Neuronal stem cell (in vitro differentiated cells): ENCODE results near the gene HPS5.

Experiments
- DNase-seq: peaks from one replicate; pipeline ENCODE4 v3.0.0-alpha.2; 2013; ENCODE audit warnings: low spot score
- H2AFZ ChIP-seq: one replicate; pipeline ENCODE4 v1.6.1; 2013; ENCODE audit warnings: mild to moderate bottlenecking, low read length, inconsistent platforms
- H2AK5ac ChIP-seq: 2 replicates; pipeline ENCODE4 v1.6.1; 2013; ENCODE audit warnings: low read depth, mild to moderate bottlenecking, inconsistent platforms, low read length, moderate library complexity, mixed read lengths
- H2BK120ac ChIP-seq: 2 replicates; pipeline ENCODE4 v1.6.1; 2013; ENCODE audit warnings: low read depth, mild to moderate bottlenecking, inconsistent platforms, low read length, moderate library complexity, mixed read lengths
- H2BK12ac ChIP-seq: one replicate; pipeline ENCODE4 v1.6.1; 2013; ENCODE audit warnings: low read length, inconsistent platforms
- H2BK15ac ChIP-seq: 2 replicates; pipeline ENCODE4 v1.6.1; 2013; ENCODE audit warnings: mild to moderate bottlenecking, low read length, inconsistent platforms, mixed read lengths
- H2BK5ac ChIP-seq: one replicate; pipeline ENCODE4 v1.6.1; 2013; ENCODE audit warnings: inconsistent platforms, mild to moderate bottlenecking, low read length, moderate library complexity
- H3K14ac ChIP-seq: one replicate; pipeline ENCODE4 v1.6.1; 2013; ENCODE audit warnings: low read length, inconsistent platforms
- H3K18ac ChIP-seq: 2 replicates; pipeline ENCODE4 v1.6.1; 2013; ENCODE audit warnings: low read length, inconsistent platforms
- H3K23ac ChIP-seq: 2 replicates; pipeline ENCODE4 v1.6.1; 2013; ENCODE audit warnings: low read depth, mild to moderate bottlenecking, mixed read lengths, low read length, inconsistent platforms; ENCODE audit not compliant: poor library complexity
- H3K27ac ChIP-seq: replicated peaks from 3 replicates; pipeline ENCODE4 v1.5.1; 2013; ENCODE audit warnings: low read length, inconsistent platforms
- H3K27me3 ChIP-seq, 3 experiments: 2 replicates each; pipeline ENCODE4 v1.6.1; 2013; ENCODE audit warnings: low read length in 3 of 3, mild to moderate bottlenecking in 2 of 3, inconsistent platforms in 1 of 3, low read depth in 1 of 3, mixed read lengths in 1 of 3, moderate library complexity in 1 of 3; ENCODE audit not compliant: control insufficient read depth in 3 of 3, insufficient read depth in 3 of 3
- H3K36me3 ChIP-seq, 2 donors: replicated peaks in 1 of 2; 2 replicates each; pipeline ENCODE4 v1.6.1; 2013; ENCODE audit warnings: low read length in 2 of 2; ENCODE audit not compliant: control insufficient read depth in 2 of 2, insufficient read depth in 2 of 2
- H3K4ac ChIP-seq: 2 replicates; pipeline ENCODE4 v1.6.1; 2013; ENCODE audit warnings: inconsistent platforms, mild to moderate bottlenecking, low read length, moderate library complexity
- H3K4me1 ChIP-seq, 2 donors: 1 replicate in 1 of 2; 2 replicates in 1 of 2; pipeline ENCODE4 v1.6.1; 2013; ENCODE audit warnings: low read length in 2 of 2, low read depth in 1 of 2; ENCODE audit not compliant: control insufficient read depth in 2 of 2, insufficient read depth in 1 of 2
- H3K4me2 ChIP-seq: one replicate; pipeline ENCODE4 v1.6.1; 2013; ENCODE audit warnings: mild to moderate bottlenecking, low read length, inconsistent platforms; ENCODE audit not compliant: insufficient read depth, poor library complexity, severe bottlenecking
- H3K4me3 ChIP-seq, 2 donors: 2 replicates each; pipeline ENCODE4 v1.5.1; 2013; ENCODE audit warnings: low read length in 2 of 2, mild to moderate bottlenecking in 2 of 2, inconsistent platforms in 1 of 2, moderate library complexity in 1 of 2
- H3K79me1 ChIP-seq: one replicate; pipeline ENCODE4 v1.6.1; 2013; ENCODE audit warnings: low read depth, mild to moderate bottlenecking, inconsistent platforms, low read length, moderate library complexity
- H3K9ac ChIP-seq: one replicate; pipeline ENCODE4 v1.6.1; 2013; ENCODE audit warnings: mild to moderate bottlenecking, low read depth, low read length, inconsistent platforms; ENCODE audit not compliant: poor library complexity
- H3K9me3 ChIP-seq, 2 donors: replicated peaks in 1 of 2; 2 replicates each; pipeline versions ENCODE3 to v1.6.1; 2013; ENCODE audit warnings: low read length in 2 of 2, mild to moderate bottlenecking in 2 of 2, inconsistent platforms in 1 of 2, low read depth in 1 of 2, mixed read lengths in 1 of 2, moderate library complexity in 1 of 2; ENCODE audit not compliant: control insufficient read depth in 2 of 2, insufficient read depth in 1 of 2
- H4K8ac ChIP-seq: one replicate; pipeline ENCODE4 v1.6.1; 2013; ENCODE audit warnings: low read depth, mild to moderate bottlenecking, inconsistent platforms, low read length, moderate library complexity
- H4K91ac ChIP-seq: one replicate; pipeline ENCODE4 v1.6.1; 2013; ENCODE audit warnings: low read length, low read depth, mild to moderate bottlenecking, inconsistent platforms; ENCODE audit not compliant: poor library complexity
- WGBS, 2 donors: extraction: QIAGEN DNeasy Blood & Tissue Kit; methylation state at CpG; one replicate each; pipeline ENCODE4 v1.1.7; 2013; ENCODE audit warnings: missing lambda C conversion rate in 2 of 2, mixed read lengths in 1 of 2; ENCODE audit not compliant: insufficient read length in 2 of 2, insufficient replicate concordance in 1 of 2; ENCODE audit errors: extremely low coverage in 2 of 2; 5-methylcytosine and 5-hydroxymethylcytosine counted together

The HPS5 gene

DNA sequence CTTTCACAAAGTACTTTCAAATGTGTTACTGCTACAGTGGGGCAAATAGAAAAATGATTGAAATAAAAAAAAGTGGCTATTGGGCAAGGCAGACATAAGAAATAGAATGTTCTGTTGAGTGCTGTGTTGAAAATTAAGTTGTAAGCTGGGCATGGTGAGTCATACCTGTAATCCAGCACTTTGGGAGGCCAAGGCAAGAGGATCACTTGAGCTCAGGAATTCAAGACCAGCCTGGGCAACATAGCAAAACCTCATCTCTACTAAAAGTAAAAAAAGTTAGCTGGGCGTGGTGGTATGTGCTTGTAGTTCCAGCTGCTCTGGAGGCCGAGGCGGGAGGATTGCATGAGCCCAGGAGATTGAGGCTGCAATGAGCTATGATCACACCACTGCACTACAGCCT lies 45.5 kb upstream of the HPS5 start:
- no peak overlapping the region for H2AK5ac ChIP-seq
- no peak overlapping the region for H3K9ac ChIP-seq
- no peak overlapping the region for H3K23ac ChIP-seq
- no peak overlapping the region for H4K8ac ChIP-seq
- H3K36me3 ChIP-seq, result peaks cover 9 to 48% of the 10 kb centered on the region in 2 donors
- H3K4me3 ChIP-seq, result no peak overlapping the region
- H4K91ac ChIP-seq, result no peak overlapping the region
- H3K4ac ChIP-seq, result no peak overlapping the region
- H2BK5ac ChIP-seq, result no peak overlapping the region
- H3K79me1 ChIP-seq, result no peaks in the 10 kb centered on the region
- no peaks in the 10 kb centered on the region for H3K27me3 ChIP-seq
- no peak overlapping the region for H3K27ac ChIP-seq
- H3K4me2 ChIP-seq, result no peak overlapping the region
- no peak overlapping the region for H2BK120ac ChIP-seq
- no peak overlapping the region for H3K14ac ChIP-seq
- no CpG with 5 or more reads among the region's 3 CpGs for WGBS, 2 donors
- no peaks in the 10 kb centered on the region for H3K4me1 ChIP-seq
- no peaks in the 10 kb centered on the region for H3K9me3 ChIP-seq
- no peak overlapping the region for H2BK15ac ChIP-seq
- no peak for DNase-seq
- no peak overlapping the region for H3K18ac ChIP-seq
- H2BK12ac ChIP-seq, result no peak overlapping the region
- no peak overlapping the region for H2AFZ ChIP-seq

DNA sequence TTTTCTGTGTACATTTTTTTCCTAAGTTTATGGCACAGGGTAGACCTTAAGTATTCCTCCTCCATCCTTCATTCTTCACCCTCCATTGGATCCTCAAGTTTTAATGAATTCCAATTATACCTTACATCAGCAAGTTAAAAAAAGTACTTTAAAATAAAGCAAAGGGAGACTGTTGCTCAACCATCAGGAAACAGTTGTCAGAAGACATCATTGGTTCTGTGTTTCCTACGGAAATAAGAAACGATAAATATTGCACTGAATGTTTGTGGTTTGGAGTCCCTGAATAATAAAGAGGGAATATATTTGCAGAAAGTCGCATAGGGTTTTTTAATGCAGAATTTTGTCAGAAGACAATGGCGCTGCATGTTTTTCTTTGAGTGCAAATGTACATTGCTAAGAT lies 44.3 kb upstream of the HPS5 start:
- no peak overlapping the region for H3K14ac ChIP-seq
- no peaks in the 10 kb centered on the region for H3K79me1 ChIP-seq
- H3K4me1 ChIP-seq, result no peaks in the 10 kb centered on the region
- no peak overlapping the region for H4K8ac ChIP-seq
- H3K27ac ChIP-seq, result no peak overlapping the region
- no peak overlapping the region for H3K4ac ChIP-seq
- no peak overlapping the region for H2BK120ac ChIP-seq
- H3K36me3 ChIP-seq, result peaks cover 12 to 60% of the 10 kb centered on the region in 2 donors
- no peak overlapping the region for H3K4me2 ChIP-seq
- H3K27me3 ChIP-seq, result no peaks in the 10 kb centered on the region
- no peak overlapping the region for H3K9ac ChIP-seq
- no peak overlapping the region for H3K4me3 ChIP-seq
- no peak overlapping the region for H2AK5ac ChIP-seq
- H3K9me3 ChIP-seq, result no peaks in the 10 kb centered on the region
- H2BK12ac ChIP-seq, result no peak overlapping the region
- no peak for DNase-seq
- H2BK15ac ChIP-seq, result no peak overlapping the region
- H4K91ac ChIP-seq, result no peak overlapping the region
- no peak overlapping the region for H2BK5ac ChIP-seq
- no CpG with 5 or more reads among the region's 4 CpGs for WGBS, 2 donors
- no peak overlapping the region for H3K23ac ChIP-seq
- H2AFZ ChIP-seq, result no peak overlapping the region
- no peak overlapping the region for H3K18ac ChIP-seq

DNA sequence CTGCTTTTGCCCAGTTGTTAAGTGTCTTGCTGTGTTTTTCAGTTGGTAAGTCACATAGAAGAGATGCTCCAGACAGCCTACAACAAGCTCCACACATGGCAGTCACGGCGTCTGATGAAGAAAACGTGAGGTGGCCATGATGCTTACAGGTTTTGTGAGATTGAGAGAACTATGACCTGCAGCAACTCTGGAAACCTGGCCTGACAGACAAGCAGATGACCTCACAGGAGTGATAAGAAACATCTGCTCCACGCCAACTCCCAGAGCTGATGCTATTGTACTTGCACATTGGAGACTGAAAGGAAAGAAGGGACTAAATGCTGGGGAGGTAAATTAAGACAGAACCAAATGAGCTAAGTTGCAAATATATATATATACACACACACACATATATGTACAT lies 43.8 kb upstream of the HPS5 start:
- Histone ChIP-seq H3K23ac (no peak overlapping the region), H2AK5ac (no peak overlapping the region), H3K4me2 (no peak overlapping the region), H4K91ac (no peak overlapping the region), H3K18ac (no peak overlapping the region), H3K36me3 (peaks cover 15 to 65% of the 10 kb centered on the region in 2 donors), H3K27me3 (no peaks in the 10 kb centered on the region), H3K4me1 (no peaks in the 10 kb centered on the region), H2BK120ac (no peak overlapping the region), H2AFZ (no peak overlapping the region), H2BK15ac (no peak overlapping the region), H2BK5ac (no peak overlapping the region), H4K8ac (no peak overlapping the region), H3K79me1 (no peaks in the 10 kb centered on the region), H3K27ac (no peak overlapping the region), H3K9ac (no peak overlapping the region), H3K4ac (no peak overlapping the region), H3K9me3 (no peaks in the 10 kb centered on the region), H2BK12ac (no peak overlapping the region), H3K14ac (no peak overlapping the region), H3K4me3 (no peak overlapping the region)
- no CpG with 5 or more reads among the region's 4 CpGs for WGBS, 2 donors
- no peak for DNase-seq

DNA sequence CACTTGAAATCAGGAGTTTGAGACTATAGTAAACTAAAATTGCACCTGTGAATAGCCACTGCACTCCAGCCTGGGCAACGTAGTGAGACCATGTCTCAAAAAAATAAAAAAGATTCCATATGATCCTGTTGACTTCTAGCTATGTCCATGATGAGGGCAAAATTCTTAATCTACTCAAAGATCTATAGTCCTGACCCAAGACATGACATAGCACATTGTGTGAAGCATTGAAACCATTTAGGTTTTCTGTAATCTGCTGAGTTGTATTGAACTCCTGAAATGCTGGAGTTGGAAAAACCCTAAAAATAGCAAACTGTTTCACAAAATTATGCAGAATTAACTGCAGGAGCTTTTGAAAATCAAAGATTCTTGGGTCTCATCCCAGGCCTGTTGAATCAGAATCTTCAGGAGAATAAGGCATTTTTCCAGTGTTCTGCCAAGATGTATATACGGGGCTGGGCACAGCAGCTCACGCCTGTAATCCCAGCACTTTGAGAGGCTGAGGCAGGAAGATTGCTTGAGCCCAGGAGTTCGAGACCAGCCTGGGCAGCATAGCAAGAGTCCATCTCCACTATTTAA lies 42.6 kb upstream of the HPS5 start:
- Histone ChIP-seq H2BK15ac (no peak overlapping the region), H3K79me1 (no peaks in the 10 kb centered on the region), H3K4me1 (no peaks in the 10 kb centered on the region), H3K14ac (no peak overlapping the region), H3K27ac (no peak overlapping the region), H2BK120ac (no peak overlapping the region), H3K4me3 (no peak overlapping the region), H2AK5ac (no peak overlapping the region), H3K9me3 (no peaks in the 10 kb centered on the region), H2AFZ (no peak overlapping the region), H3K27me3 (no peaks in the 10 kb centered on the region), H4K91ac (no peak overlapping the region), H3K4me2 (no peak overlapping the region), H3K18ac (no peak overlapping the region), H2BK12ac (no peak overlapping the region), H3K9ac (no peak overlapping the region), H4K8ac (no peak overlapping the region), H2BK5ac (no peak overlapping the region), H3K36me3 (peaks cover 18 to 76% of the 10 kb centered on the region in 2 donors), H3K23ac (no peak overlapping the region), H3K4ac (no peak overlapping the region)
- no CpG with 5 or more reads among the region's 4 CpGs for WGBS, 2 donors
- DNase-seq, result no peak
